ENCODE data around the gene NUDT8. TPM values are rescaled to one million over a fixed set of nuclear protein-coding genes. Genes with fewer than 3 reads are reported as not detected.

Gene NUDT8
- total and polyA plus RNA-seq, 2 experiments from 2014 or later = 5.0 to 15.1 TPM

DNA sequence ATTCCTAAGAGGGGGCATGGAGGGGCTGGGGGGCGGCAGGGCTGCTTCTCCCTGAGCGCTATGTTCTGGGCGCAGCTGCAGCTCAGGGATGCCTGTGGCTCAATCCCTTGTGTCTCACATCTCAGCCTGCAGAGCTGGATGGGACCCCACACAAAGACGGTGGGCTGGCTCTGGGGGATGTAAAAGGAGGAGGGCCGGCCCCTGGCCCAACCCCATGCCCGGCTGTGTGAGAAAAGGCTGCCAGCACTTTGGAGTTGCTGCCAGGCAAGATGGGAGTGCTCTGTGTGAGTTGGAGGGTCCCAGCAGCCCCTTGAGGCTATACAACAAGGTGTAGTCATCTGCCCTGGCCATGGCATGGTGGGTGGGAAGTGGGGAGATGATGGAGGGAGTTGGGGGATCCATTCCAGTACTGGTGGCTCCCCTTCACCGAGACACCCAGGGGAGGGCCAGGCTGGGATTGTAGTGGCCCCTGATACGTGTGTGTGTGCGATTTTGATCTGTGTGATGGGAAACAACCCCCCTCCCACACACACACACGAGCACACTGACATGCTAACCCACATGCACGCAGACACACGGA lies 11.1 kb upstream of the NUDT8 start:
- no peaks in the 10 kb centered on the region for H3K9me2 ChIP-seq (ENCODE audit: insufficient read depth)
- H3K9me3 Mint-ChIP-seq = no peaks in the 10 kb centered on the region
- no peak overlapping the region for H3K27ac ChIP-seq (ENCODE audit: low read depth)
- peaks cover 8% of the 10 kb centered on the region for H3K27me3 ChIP-seq (ENCODE audit: insufficient read depth)
- H3K4me1 Mint-ChIP-seq = peaks cover 2% of the 10 kb centered on the region; the same call in 1 of the 3 replicates
- H3K27me3 Mint-ChIP-seq (ENCODE audit: insufficient read depth, low read depth, poor library complexity) = peaks cover 12% of the 10 kb centered on the region
- H3K27ac Mint-ChIP-seq = no peak overlapping the region
- H3K36me3 ChIP-seq (ENCODE audit: insufficient read depth) = no peaks in the 10 kb centered on the region
- no peak for ATAC-seq
- H3K4me3 Mint-ChIP-seq = no peak overlapping the region
- no peaks in the 10 kb centered on the region; the same call in 2 of the 3 replicates for H3K36me3 Mint-ChIP-seq (ENCODE audit: low read depth)
- H4K20me1 ChIP-seq (replicated peaks; ENCODE audit: insufficient read depth) = no peaks in the 10 kb centered on the region
- no peak overlapping the region for H3K4me3 ChIP-seq
- no peak for TF ChIP-seq POLR2AphosphoS5 (IDR thresholded peaks at IDR 0.05; ENCODE audit: low read depth)
- TF ChIP-seq, protein P1, sequence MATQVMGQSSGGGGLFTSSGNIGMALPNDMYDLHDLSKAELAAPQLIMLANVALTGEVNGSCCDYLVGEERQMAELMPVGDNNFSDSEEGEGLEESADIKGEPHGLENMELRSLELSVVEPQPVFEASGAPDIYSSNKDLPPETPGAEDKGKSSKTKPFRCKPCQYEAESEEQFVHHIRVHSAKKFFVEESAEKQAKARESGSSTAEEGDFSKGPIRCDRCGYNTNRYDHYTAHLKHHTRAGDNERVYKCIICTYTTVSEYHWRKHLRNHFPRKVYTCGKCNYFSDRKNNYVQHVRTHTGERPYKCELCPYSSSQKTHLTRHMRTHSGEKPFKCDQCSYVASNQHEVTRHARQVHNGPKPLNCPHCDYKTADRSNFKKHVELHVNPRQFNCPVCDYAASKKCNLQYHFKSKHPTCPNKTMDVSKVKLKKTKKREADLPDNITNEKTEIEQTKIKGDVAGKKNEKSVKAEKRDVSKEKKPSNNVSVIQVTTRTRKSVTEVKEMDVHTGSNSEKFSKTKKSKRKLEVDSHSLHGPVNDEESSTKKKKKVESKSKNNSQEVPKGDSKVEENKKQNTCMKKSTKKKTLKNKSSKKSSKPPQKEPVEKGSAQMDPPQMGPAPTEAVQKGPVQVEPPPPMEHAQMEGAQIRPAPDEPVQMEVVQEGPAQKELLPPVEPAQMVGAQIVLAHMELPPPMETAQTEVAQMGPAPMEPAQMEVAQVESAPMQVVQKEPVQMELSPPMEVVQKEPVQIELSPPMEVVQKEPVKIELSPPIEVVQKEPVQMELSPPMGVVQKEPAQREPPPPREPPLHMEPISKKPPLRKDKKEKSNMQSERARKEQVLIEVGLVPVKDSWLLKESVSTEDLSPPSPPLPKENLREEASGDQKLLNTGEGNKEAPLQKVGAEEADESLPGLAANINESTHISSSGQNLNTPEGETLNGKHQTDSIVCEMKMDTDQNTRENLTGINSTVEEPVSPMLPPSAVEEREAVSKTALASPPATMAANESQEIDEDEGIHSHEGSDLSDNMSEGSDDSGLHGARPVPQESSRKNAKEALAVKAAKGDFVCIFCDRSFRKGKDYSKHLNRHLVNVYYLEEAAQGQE (IDR thresholded peaks at IDR 0.05; ENCODE audit: unreplicated experiment) = no peak
- TF ChIP-seq, protein P2, sequence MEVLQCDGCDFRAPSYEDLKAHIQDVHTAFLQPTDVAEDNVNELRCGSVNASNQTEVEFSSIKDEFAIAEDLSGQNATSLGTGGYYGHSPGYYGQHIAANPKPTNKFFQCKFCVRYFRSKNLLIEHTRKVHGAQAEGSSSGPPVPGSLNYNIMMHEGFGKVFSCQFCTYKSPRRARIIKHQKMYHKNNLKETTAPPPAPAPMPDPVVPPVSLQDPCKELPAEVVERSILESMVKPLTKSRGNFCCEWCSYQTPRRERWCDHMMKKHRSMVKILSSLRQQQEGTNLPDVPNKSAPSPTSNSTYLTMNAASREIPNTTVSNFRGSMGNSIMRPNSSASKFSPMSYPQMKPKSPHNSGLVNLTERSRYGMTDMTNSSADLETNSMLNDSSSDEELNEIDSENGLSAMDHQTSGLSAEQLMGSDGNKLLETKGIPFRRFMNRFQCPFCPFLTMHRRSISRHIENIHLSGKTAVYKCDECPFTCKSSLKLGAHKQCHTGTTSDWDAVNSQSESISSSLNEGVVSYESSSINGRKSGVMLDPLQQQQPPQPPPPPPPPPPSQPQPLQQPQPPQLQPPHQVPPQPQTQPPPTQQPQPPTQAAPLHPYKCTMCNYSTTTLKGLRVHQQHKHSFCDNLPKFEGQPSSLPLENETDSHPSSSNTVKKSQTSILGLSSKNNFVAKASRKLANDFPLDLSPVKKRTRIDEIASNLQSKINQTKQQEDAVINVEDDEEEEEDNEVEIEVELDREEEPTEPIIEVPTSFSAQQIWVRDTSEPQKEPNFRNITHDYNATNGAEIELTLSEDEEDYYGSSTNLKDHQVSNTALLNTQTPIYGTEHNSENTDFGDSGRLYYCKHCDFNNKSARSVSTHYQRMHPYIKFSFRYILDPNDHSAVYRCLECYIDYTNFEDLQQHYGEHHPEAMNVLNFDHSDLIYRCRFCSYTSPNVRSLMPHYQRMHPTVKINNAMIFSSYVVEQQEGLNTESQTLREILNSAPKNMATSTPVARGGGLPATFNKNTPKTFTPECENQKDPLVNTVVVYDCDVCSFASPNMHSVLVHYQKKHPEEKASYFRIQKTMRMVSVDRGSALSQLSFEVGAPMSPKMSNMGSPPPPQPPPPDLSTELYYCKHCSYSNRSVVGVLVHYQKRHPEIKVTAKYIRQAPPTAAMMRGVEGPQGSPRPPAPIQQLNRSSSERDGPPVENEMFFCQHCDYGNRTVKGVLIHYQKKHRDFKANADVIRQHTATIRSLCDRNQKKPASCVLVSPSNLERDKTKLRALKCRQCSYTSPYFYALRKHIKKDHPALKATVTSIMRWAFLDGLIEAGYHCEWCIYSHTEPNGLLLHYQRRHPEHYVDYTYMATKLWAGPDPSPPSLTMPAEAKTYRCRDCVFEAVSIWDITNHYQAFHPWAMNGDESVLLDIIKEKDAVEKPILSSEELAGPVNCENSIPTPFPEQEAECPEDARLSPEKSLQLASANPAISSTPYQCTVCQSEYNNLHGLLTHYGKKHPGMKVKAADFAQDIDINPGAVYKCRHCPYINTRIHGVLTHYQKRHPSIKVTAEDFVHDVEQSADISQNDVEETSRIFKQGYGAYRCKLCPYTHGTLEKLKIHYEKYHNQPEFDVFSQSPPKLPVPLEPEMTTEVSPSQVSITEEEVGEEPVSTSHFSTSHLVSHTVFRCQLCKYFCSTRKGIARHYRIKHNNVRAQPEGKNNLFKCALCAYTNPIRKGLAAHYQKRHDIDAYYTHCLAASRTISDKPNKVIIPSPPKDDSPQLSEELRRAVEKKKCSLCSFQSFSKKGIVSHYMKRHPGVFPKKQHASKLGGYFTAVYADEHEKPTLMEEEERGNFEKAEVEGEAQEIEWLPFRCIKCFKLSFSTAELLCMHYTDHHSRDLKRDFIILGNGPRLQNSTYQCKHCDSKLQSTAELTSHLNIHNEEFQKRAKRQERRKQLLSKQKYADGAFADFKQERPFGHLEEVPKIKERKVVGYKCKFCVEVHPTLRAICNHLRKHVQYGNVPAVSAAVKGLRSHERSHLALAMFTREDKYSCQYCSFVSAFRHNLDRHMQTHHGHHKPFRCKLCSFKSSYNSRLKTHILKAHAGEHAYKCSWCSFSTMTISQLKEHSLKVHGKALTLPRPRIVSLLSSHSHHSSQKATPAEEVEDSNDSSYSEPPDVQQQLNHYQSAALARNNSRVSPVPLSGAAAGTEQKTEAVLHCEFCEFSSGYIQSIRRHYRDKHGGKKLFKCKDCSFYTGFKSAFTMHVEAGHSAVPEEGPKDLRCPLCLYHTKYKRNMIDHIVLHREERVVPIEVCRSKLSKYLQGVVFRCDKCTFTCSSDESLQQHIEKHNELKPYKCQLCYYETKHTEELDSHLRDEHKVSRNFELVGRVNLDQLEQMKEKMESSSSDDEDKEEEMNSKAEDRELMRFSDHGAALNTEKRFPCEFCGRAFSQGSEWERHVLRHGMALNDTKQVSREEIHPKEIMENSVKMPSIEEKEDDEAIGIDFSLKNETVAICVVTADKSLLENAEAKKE (CRISPR knock-in tag; IDR thresholded peaks at IDR 0.05) = no peak
- TF ChIP-seq CREB1 (CRISPR knock-in tag; IDR thresholded peaks at IDR 0.05; ENCODE audit: low read depth) = no peak
- TF ChIP-seq EZH2 (IDR thresholded peaks at IDR 0.05; ENCODE audit: low read depth, unreplicated experiment) = no peak
- no peak for TF ChIP-seq CTCF (conservative IDR thresholded peaks at IDR 0.05; ENCODE audit: low read depth in 2 of 2)
- TF ChIP-seq, protein P3, sequence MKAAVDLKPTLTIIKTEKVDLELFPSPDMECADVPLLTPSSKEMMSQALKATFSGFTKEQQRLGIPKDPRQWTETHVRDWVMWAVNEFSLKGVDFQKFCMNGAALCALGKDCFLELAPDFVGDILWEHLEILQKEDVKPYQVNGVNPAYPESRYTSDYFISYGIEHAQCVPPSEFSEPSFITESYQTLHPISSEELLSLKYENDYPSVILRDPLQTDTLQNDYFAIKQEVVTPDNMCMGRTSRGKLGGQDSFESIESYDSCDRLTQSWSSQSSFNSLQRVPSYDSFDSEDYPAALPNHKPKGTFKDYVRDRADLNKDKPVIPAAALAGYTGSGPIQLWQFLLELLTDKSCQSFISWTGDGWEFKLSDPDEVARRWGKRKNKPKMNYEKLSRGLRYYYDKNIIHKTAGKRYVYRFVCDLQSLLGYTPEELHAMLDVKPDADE (IDR thresholded peaks at IDR 0.05) = no peak
- TF ChIP-seq JUNB (IDR thresholded peaks at IDR 0.05; ENCODE audit: unreplicated experiment) = no peak
- no peak overlapping the region for H3K4me2 ChIP-seq
- H2AFZ ChIP-seq = no peak overlapping the region
- no peak for DNase-seq (ENCODE audit: low spot score)
- no peaks in the 10 kb centered on the region for H3F3A ChIP-seq (replicated peaks; ENCODE audit: low read depth)
- H3K79me2 ChIP-seq (replicated peaks; ENCODE audit: insufficient read depth) = no peaks in the 10 kb centered on the region
- H3K4me1 ChIP-seq (ENCODE audit: insufficient read depth) = no peaks in the 10 kb centered on the region

All from GM23338 (cell line).